PC-9 (cell line): ENCODE measurements around the gene STK38L. TPM values are rescaled to one million over a fixed set of nuclear protein-coding genes. Genes with fewer than 3 reads are reported as not detected.

Experiments
- BruUV-seq: library from RNA; stranded (reverse); fragments of 400-500 nt; replicated peaks from 2 replicates; lab custom pipeline; 2021; lab: Mats Ljungman, UMichigan
- CTCF ChIA-PET: fragments of 300-600 bp; sonication (Branson Sonifier 250); formaldehyde crosslinking; loops from one replicate; lab custom pipeline; 2022; ENCODE audit warnings: antibody characterized with exemption; lab: Charles Lee
- POLR2A ChIA-PET: fragments of 300-600 bp; sonication (Branson Sonifier 250); formaldehyde crosslinking; loops from one replicate; lab custom pipeline; 2022; ENCODE audit warnings: antibody characterized with exemption; ENCODE audit not compliant: unreplicated experiment; lab: Charles Lee
- DNase-seq, 2 experiments: peaks; one replicate each; pipeline versions ENCODE4 v3.0.0 to v3.0.0-alpha.2; 2015 to 2022; ENCODE audit warnings: mixed read lengths in 1 of 2
- H2AFZ ChIP-seq: fragments of 200-600 bp; sonication (generic); 2 replicates; pipeline ENCODE4 v1.8.1; 2017; ENCODE audit warnings: antibody characterized with exemption
- H3F3A ChIP-seq: fragments of 200-600 bp; sonication (generic); 2 replicates; pipeline ENCODE4 v1.8.1; 2017; ENCODE audit warnings: antibody characterized with exemption, mild to moderate bottlenecking, low read depth; ENCODE audit not compliant: insufficient read depth
- H3K27ac ChIP-seq: fragments of 200-600 bp; sonication (generic); 2 replicates; pipeline ENCODE4 v1.6.1; 2016; ENCODE audit warnings: mixed run types
- H3K27me3 ChIP-seq: fragments of 200-600 bp; sonication (generic); 2 replicates; pipeline ENCODE4 v1.6.1; 2016; ENCODE audit warnings: low read depth, mixed run types; ENCODE audit not compliant: insufficient read depth
- H3K36me3 ChIP-seq: fragments of 200-600 bp; sonication (generic); 2 replicates; pipeline ENCODE4 v1.6.1; 2016; ENCODE audit warnings: low read depth, mixed run types
- H3K4me1 ChIP-seq: fragments of 200-600 bp; sonication (generic); replicated peaks from 2 replicates; pipeline ENCODE4 v1.6.1; 2016; ENCODE audit warnings: mixed run types; ENCODE audit not compliant: insufficient read depth
- H3K4me2 ChIP-seq: fragments of 200-600 bp; sonication (generic); 2 replicates; pipeline ENCODE4 v1.6.1; 2017; ENCODE audit warnings: mixed run types
- H3K4me3 ChIP-seq: fragments of 200-600 bp; sonication (generic); 2 replicates; pipeline ENCODE4 v1.6.1; 2016; ENCODE audit warnings: mixed run types
- H3K79me2 ChIP-seq: fragments of 200-600 bp; sonication (generic); 2 replicates; pipeline ENCODE4 v1.6.1; 2017; ENCODE audit warnings: low read depth, mixed run types
- H3K9me2 ChIP-seq: fragments of 200-600 bp; sonication (generic); 2 replicates; pipeline ENCODE4 v1.8.1; 2017; ENCODE audit warnings: mild to moderate bottlenecking; ENCODE audit not compliant: insufficient read depth
- H3K9me3 ChIP-seq: fragments of 200-600 bp; sonication (generic); 2 replicates; pipeline ENCODE4 v1.8.1; 2016; ENCODE audit warnings: low read depth; ENCODE audit not compliant: insufficient read depth
- H4K20me1 ChIP-seq: fragments of 200-600 bp; sonication (generic); 2 replicates; pipeline ENCODE4 v1.8.1; 2017; ENCODE audit not compliant: insufficient read depth
- CTCF ChIP-seq: fragments of 200-600 bp; sonication (generic); conservative IDR thresholded peaks from 2 replicates; pipeline ENCODE4 v1.6.1; 2017; ENCODE audit warnings: mixed run types, antibody characterized with exemption, mild to moderate bottlenecking, moderate library complexity
- EZH2 ChIP-seq: fragments of 200-600 bp; sonication (generic); IDR thresholded peaks from 2 replicates; pipeline ENCODE4 v1.8.0; 2017; ENCODE audit warnings: antibody characterized with exemption, low read depth
- intact Hi-C: fragments of 100-400 bp; cut with micrococcal nuclease; formaldehyde crosslinking; loops from one replicate; pipeline ENCODE4 v1.10.0; 2022; ENCODE audit not compliant: unreplicated experiment
- total RNA-seq: library from RNA; stranded (reverse); gene quantifications from 2 replicates; pipeline ENCODE4 v1.2.3, GENCODE V29; 2021

Gene STK38L
- total RNA-seq, 1 experiment from 2014 or later, result 34.7 TPM

GRCh38 chr12:27199638-27200300 is 44.3 kb upstream of the STK38L start:
- POLR2A ChIA-PET, result interaction anchor here (0.6 kb wide), 1 partner anchor 84 kb away, joined by 3 read pairs; no protein-coding TSS in a partner anchor
- Histone ChIP-seq H3K79me2 (no peaks in the 10 kb centered on the region), H3K27me3 (no peaks in the 10 kb centered on the region), H3K9me3 (no peaks in the 10 kb centered on the region), H3F3A (no peaks in the 10 kb centered on the region), H3K4me3 (no peak overlapping the region), H4K20me1 (no peaks in the 10 kb centered on the region), H3K4me1 (no peaks in the 10 kb centered on the region), H2AFZ (no peak overlapping the region), H3K9me2 (no peaks in the 10 kb centered on the region), H3K36me3 (no peaks in the 10 kb centered on the region), H3K4me2 (no peak overlapping the region), H3K27ac (no peak overlapping the region)
- CTCF ChIA-PET, result no interaction called here
- intact Hi-C loops, result no loop called here
- no peak for DNase-seq
- TF ChIP-seq EZH2, result no peak
- no peak for TF ChIP-seq CTCF
- BruUV-seq, result no TSS peak

GRCh38 chr12:27201169-27201568 is 42.9 kb upstream of the STK38L start:
- H3K4me2 ChIP-seq, result no peak overlapping the region
- H3K4me3 ChIP-seq, result no peak overlapping the region
- no peaks in the 10 kb centered on the region for H3K79me2 ChIP-seq
- H3K27me3 ChIP-seq, result no peaks in the 10 kb centered on the region
- no peaks in the 10 kb centered on the region for H3K9me3 ChIP-seq
- H4K20me1 ChIP-seq, result no peaks in the 10 kb centered on the region
- no peaks in the 10 kb centered on the region for H3K9me2 ChIP-seq
- TF ChIP-seq CTCF (no peak), EZH2 (no peak)
- H3K36me3 ChIP-seq, result no peaks in the 10 kb centered on the region
- no peaks in the 10 kb centered on the region for H3K4me1 ChIP-seq
- no TSS peak for BruUV-seq
- H2AFZ ChIP-seq, result no peak overlapping the region; the same call in 1 of the 2 replicates
- no peaks in the 10 kb centered on the region for H3F3A ChIP-seq
- CTCF ChIA-PET, result no interaction called here
- H3K27ac ChIP-seq, result no peak overlapping the region
- DNase-seq, result no peak
- POLR2A ChIA-PET, result no interaction called here
- intact Hi-C loops, result no loop called here

- TF ChIP-seq CTCF (no peak), EZH2 (no peak)
Measured at GRCh38 chr12:27206801-27207502, 37.1 kb upstream of the STK38L start.

More at GRCh38 chr12:27206801-27207502, 37.1 kb upstream of the STK38L start:
- H3F3A ChIP-seq, result no peaks in the 10 kb centered on the region
- no peak overlapping the region for H3K4me2 ChIP-seq
- BruUV-seq, result no TSS peak
- peaks cover 4% of the 10 kb centered on the region; the same call in 1 of the 2 replicates for H3K9me3 ChIP-seq
- POLR2A ChIA-PET, result no interaction called here
- no peak overlapping the region for H2AFZ ChIP-seq
- H3K79me2 ChIP-seq, result no peaks in the 10 kb centered on the region
- CTCF ChIA-PET, result no interaction called here
- no peak overlapping the region for H3K4me3 ChIP-seq
- no peaks in the 10 kb centered on the region for H3K4me1 ChIP-seq
- H3K9me2 ChIP-seq, result no peaks in the 10 kb centered on the region
- no peak for DNase-seq
- intact Hi-C loops, result no loop called here
- H4K20me1 ChIP-seq, result no peaks in the 10 kb centered on the region
- no peaks in the 10 kb centered on the region for H3K27me3 ChIP-seq
- H3K27ac ChIP-seq, result no peak overlapping the region
- H3K36me3 ChIP-seq, result no peaks in the 10 kb centered on the region
